ENCODE measurements around the gene MAGED1.

The MAGED1 gene

GRCh38 chrX:51855698-51856097 is 37.7 kb upstream of the MAGED1 start:
- Histone ChIP-seq H3F3A (ENCODE audit: control insufficient read depth, insufficient read depth) (no peaks in the 10 kb centered on the region), H3K27ac (ENCODE audit: low read depth, low read length) (no peak overlapping the region), H4K20me1 (ENCODE audit: control insufficient read depth, insufficient read depth, low read depth, low read length) (no peaks in the 10 kb centered on the region), H3K4me3 (ENCODE audit: low read length) (no peak overlapping the region), H3K9me2 (replicated peaks; ENCODE audit: control insufficient read depth, low read length) (no peaks in the 10 kb centered on the region), H3K9me3 (ENCODE audit: control insufficient read depth, insufficient read depth, low read length) (no peaks in the 10 kb centered on the region), H3K27me3 (ENCODE audit: control insufficient read depth, low read length) (no peaks in the 10 kb centered on the region), H3K36me3 (ENCODE audit: control insufficient read depth, low read length) (no peaks in the 10 kb centered on the region), H3K4me2 (ENCODE audit: low read length) (no peak overlapping the region), H3K4me1 (ENCODE audit: control insufficient read depth, low read length) (no peaks in the 10 kb centered on the region), H3K79me2 (ENCODE audit: control insufficient read depth, low read length) (no peaks in the 10 kb centered on the region)
- TF ChIP-seq EZH2phosphoT487 (IDR thresholded peaks at IDR 0.05; ENCODE audit: borderline replicate concordance, low read length) (no peak), CTCF (IDR thresholded peaks at IDR 0.05; ENCODE audit: low read depth, low read length, poor library complexity, severe bottlenecking) (no peak)

GRCh38 chrX:51857159-51857733 is 36.2 kb upstream of the MAGED1 start:
- H3K9me3 ChIP-seq (ENCODE audit: control insufficient read depth, insufficient read depth, low read length): no peaks in the 10 kb centered on the region
- no peaks in the 10 kb centered on the region for H3K79me2 ChIP-seq (ENCODE audit: control insufficient read depth, low read length)
- no peaks in the 10 kb centered on the region for H3K27me3 ChIP-seq (ENCODE audit: control insufficient read depth, low read length)
- no peaks in the 10 kb centered on the region for H3K4me1 ChIP-seq (ENCODE audit: control insufficient read depth, low read length)
- H3K27ac ChIP-seq (ENCODE audit: low read depth, low read length): no peak overlapping the region
- H3K4me2 ChIP-seq (ENCODE audit: low read length): no peak overlapping the region
- no peaks in the 10 kb centered on the region for H3K9me2 ChIP-seq (replicated peaks; ENCODE audit: control insufficient read depth, low read length)
- H3K4me3 ChIP-seq (ENCODE audit: low read length): no peak overlapping the region
- H3F3A ChIP-seq (ENCODE audit: control insufficient read depth, insufficient read depth): no peaks in the 10 kb centered on the region
- TF ChIP-seq EZH2phosphoT487 (IDR thresholded peaks at IDR 0.05; ENCODE audit: borderline replicate concordance, low read length) (no peak), CTCF (IDR thresholded peaks at IDR 0.05; ENCODE audit: low read depth, low read length, poor library complexity, severe bottlenecking) (no peak)
- no peaks in the 10 kb centered on the region for H4K20me1 ChIP-seq (ENCODE audit: control insufficient read depth, insufficient read depth, low read depth, low read length)
- H3K36me3 ChIP-seq (ENCODE audit: control insufficient read depth, low read length): no peaks in the 10 kb centered on the region

- no peaks in the 10 kb centered on the region for H4K20me1 ChIP-seq (ENCODE audit: control insufficient read depth, insufficient read depth, low read depth, low read length)
- H3K4me3 ChIP-seq (ENCODE audit: low read length): no peak overlapping the region
- no peaks in the 10 kb centered on the region for H3K9me3 ChIP-seq (ENCODE audit: control insufficient read depth, insufficient read depth, low read length)
- TF ChIP-seq CTCF (IDR thresholded peaks at IDR 0.05; ENCODE audit: low read depth, low read length, poor library complexity, severe bottlenecking) (peak; percentile 51), EZH2phosphoT487 (IDR thresholded peaks at IDR 0.05; ENCODE audit: borderline replicate concordance, low read length) (no peak)
- no peaks in the 10 kb centered on the region for H3K27me3 ChIP-seq (ENCODE audit: control insufficient read depth, low read length)
- no peaks in the 10 kb centered on the region for H3K79me2 ChIP-seq (ENCODE audit: control insufficient read depth, low read length)
- no peak overlapping the region for H3K27ac ChIP-seq (ENCODE audit: low read depth, low read length)
- no peak overlapping the region for H3K4me2 ChIP-seq (ENCODE audit: low read length)
- H3F3A ChIP-seq (ENCODE audit: control insufficient read depth, insufficient read depth): no peaks in the 10 kb centered on the region
- no peaks in the 10 kb centered on the region for H3K4me1 ChIP-seq (ENCODE audit: control insufficient read depth, low read length)
- H3K36me3 ChIP-seq (ENCODE audit: control insufficient read depth, low read length): no peaks in the 10 kb centered on the region
- no peaks in the 10 kb centered on the region for H3K9me2 ChIP-seq (replicated peaks; ENCODE audit: control insufficient read depth, low read length)
Measured at GRCh38 chrX:51860679-51861078, 32.7 kb upstream of the MAGED1 start.
